HepG2 (cell line): Measurements from ENCODE around the gene NOXO1. TPM values are rescaled to one million over a fixed set of nuclear protein-coding genes. Genes with fewer than 3 reads are reported as not detected.

Experiments
- MIXL1 ChIP-seq: IDR thresholded peaks from 2 replicates; pipeline ENCODE4 v1.6.1; 2016
- NRL ChIP-seq: sonication (generic); formaldehyde crosslinking; IDR thresholded peaks from 2 replicates; pipeline ENCODE4 v1.5.0; 2020; ENCODE audit warnings: missing genetic modification reagents, mild to moderate bottlenecking, moderate library complexity, borderline replicate concordance
- SP5 ChIP-seq: IDR thresholded peaks from 2 replicates; pipeline ENCODE4 v1.6.1; 2016; ENCODE audit warnings: low read depth, borderline replicate concordance
- ZNF274 ChIP-seq: sonication (generic); formaldehyde crosslinking; IDR thresholded peaks from 2 replicates; pipeline ENCODE4 v1.5.1; 2020; ENCODE audit warnings: mild to moderate bottlenecking, missing genetic modification reagents
- polyA plus RNA-seq, 8 experiments: library from polyadenylated mRNA; depleted of rRNA in 3 of 8; stranded (reverse) in 7 of 8; unstranded in 1 of 8; fragments of >200 nt; fragmentation: Illumina TruSeq in 4 of 8; extraction: Trizol in 4 of 8; gene quantifications; 2 replicates each; pipeline versions ENCODE4 v1.2.1 to v1.2.3, GENCODE V29; 2011 to 2016; ENCODE audit warnings: low read depth in 4 of 8, missing spikeins in 1 of 8, mixed read lengths in 1 of 8; ENCODE audit not compliant: insufficient read depth in 1 of 8
- total RNA-seq, 5 experiments: library from RNA; depleted of rRNA; stranded (reverse); fragments of >200 nt; fragmentation: Illumina TruSeq; extraction: Trizol; gene quantifications; 2 replicates each; pipeline ENCODE4 v1.2.3, GENCODE V29; 2016; ENCODE audit warnings: low read depth in 1 of 5
- TF ChIP-seq, protein P1 (sequence below), 2 experiments: fragments of 450-650 bp in 1 of 2; sonication (generic) in 1 of 2; formaldehyde crosslinking in 1 of 2; IDR thresholded peaks; 2 replicates each; pipeline versions ENCODE4 v1.6.1 to v1.8.0; 2016 to 2022; ENCODE audit warnings: antibody characterized with exemption in 1 of 2, mild to moderate bottlenecking in 1 of 2, missing genetic modification reagents in 1 of 2

The NOXO1 gene
- total and polyA plus RNA-seq, 2 of the 13 experiments (the other 11 are each of a cell fraction or from before 2014, with no cell fraction given) = 0.69 to 1.4 TPM

DNA sequence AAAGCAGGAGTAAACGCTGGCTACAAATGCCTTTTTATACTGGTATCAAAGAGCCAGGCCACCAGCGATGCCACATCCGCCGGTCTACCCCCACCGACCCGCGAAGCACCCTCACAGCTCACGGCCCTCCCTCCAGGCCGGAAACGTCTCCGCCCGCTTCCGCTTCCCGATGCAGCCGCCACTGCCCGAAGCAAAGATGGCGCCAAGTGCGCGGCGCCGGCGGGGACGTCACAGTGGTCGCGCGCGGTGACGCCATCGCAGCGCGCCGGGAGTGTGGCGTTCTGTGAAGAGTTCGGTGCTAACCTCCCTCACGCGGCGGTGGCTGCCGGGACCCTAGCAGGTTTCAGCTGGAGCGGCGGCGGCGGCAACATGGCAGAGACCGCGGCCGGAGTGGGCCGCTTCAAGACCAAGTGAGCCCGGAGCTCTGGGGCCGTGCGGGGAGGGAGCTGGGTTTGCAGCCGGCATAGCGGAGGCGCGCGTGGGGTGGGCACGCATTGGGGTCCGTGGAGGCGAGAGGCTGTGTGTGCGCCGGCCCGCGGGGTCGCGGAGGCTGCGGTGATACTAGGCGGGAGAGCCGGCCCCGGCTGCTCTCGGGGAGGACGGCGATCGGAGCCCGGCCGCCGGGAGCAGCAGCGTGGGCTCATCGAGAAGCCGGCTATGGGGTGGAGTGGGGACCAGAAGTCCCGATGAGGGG is 9.3 kb downstream of the NOXO1 start, which contains the start of gene TBL3 (continued):
- TF ChIP-seq, protein P1, sequence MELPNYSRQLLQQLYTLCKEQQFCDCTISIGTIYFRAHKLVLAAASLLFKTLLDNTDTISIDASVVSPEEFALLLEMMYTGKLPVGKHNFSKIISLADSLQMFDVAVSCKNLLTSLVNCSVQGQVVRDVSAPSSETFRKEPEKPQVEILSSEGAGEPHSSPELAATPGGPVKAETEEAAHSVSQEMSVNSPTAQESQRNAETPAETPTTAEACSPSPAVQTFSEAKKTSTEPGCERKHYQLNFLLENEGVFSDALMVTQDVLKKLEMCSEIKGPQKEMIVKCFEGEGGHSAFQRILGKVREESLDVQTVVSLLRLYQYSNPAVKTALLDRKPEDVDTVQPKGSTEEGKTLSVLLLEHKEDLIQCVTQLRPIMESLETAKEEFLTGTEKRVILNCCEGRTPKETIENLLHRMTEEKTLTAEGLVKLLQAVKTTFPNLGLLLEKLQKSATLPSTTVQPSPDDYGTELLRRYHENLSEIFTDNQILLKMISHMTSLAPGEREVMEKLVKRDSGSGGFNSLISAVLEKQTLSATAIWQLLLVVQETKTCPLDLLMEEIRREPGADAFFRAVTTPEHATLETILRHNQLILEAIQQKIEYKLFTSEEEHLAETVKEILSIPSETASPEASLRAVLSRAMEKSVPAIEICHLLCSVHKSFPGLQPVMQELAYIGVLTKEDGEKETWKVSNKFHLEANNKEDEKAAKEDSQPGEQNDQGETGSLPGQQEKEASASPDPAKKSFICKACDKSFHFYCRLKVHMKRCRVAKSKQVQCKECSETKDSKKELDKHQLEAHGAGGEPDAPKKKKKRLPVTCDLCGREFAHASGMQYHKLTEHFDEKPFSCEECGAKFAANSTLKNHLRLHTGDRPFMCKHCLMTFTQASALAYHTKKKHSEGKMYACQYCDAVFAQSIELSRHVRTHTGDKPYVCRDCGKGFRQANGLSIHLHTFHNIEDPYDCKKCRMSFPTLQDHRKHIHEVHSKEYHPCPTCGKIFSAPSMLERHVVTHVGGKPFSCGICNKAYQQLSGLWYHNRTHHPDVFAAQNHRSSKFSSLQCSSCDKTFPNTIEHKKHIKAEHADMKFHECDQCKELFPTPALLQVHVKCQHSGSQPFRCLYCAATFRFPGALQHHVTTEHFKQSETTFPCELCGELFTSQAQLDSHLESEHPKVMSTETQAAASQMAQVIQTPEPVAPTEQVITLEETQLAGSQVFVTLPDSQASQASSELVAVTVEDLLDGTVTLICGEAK (IDR thresholded peaks at IDR 0.05) = peak; percentile 70
- TF ChIP-seq, protein P1 (CRISPR knock-in tag; IDR thresholded peaks at IDR 0.05) = peak; percentile 80
- peak; percentile 93 for TF ChIP-seq ZNF274 (CRISPR knock-in tag)
- peak; percentile 49 for TF ChIP-seq NRL (CRISPR knock-in tag)
- TF ChIP-seq MIXL1 (CRISPR knock-in tag) = peak; percentile 64
- peak; percentile 88 for TF ChIP-seq SP5
- TF ChIP-seq, all 625 proteins: peak for 379
